Rectal smooth muscle tissue (tissue), 1 donor: ENCODE measurements around the gene PIGN.

ENCODE experiments used
- H3K27ac ChIP-seq: one replicate; pipeline ENCODE4 v1.7.0; 2013; ENCODE audit warnings: low read depth, low read length, inconsistent platforms
- H3K27me3 ChIP-seq: one replicate; pipeline ENCODE4 v1.7.0; 2013; ENCODE audit warnings: low read length; ENCODE audit not compliant: control insufficient read depth, insufficient read depth
- H3K36me3 ChIP-seq: one replicate; pipeline ENCODE4 v1.7.0; 2013; ENCODE audit warnings: low read length; ENCODE audit not compliant: control insufficient read depth, insufficient read depth
- H3K4me1 ChIP-seq: one replicate; pipeline ENCODE4 v1.7.0; 2013; ENCODE audit warnings: low read length; ENCODE audit not compliant: control insufficient read depth, insufficient read depth
- H3K4me3 ChIP-seq: one replicate; pipeline ENCODE4 v1.7.0; 2013; ENCODE audit warnings: low read length
- H3K9ac ChIP-seq: one replicate; pipeline ENCODE4 v1.7.0; 2013; ENCODE audit warnings: low read length

Gene PIGN

DNA sequence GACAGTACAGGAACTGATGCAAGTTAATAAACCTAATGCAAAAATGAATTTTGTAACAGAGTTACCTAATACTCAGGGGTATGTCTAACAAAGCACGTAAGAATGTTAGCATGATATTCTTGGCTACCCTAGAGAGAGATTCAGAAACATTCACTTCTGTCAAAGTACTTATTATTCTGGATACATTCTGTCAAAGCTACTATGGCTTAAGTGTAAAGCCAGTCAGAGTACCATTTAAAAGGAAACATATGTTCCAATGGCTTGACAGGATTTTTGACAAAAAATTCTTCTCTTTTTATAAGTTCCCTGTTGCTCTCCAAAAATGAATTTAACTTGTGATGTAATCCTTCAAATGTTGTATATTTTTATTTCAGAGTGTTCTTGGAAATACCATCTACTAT lies 85.5 kb downstream of the PIGN start:
- Histone ChIP-seq H3K9ac (no peak overlapping the region), H3K4me1 (no peaks in the 10 kb centered on the region), H3K4me3 (no peak overlapping the region), H3K27me3 (no peaks in the 10 kb centered on the region), H3K27ac (no peak overlapping the region), H3K36me3 (peaks cover 2% of the 10 kb centered on the region)

DNA sequence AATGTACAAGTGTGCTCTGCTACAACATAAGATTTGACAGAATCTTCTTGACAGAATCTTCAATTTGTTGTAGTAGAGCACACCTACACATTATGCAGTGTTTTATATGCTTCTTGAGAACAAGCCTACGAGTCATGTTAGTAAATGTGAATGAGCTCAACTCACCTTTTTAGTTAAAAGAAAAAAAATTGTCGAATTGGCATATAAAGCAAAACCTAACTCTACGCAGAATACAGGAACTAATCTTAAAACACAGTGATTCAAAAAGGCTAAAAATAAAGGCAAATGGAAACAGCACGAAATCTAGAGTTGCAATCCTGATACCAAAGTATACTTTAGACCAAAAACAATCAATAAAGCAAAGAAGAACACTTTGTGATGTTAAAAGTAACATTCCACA lies 87.9 kb downstream of the PIGN start:
- no peaks in the 10 kb centered on the region for H3K27me3 ChIP-seq
- H3K4me3 ChIP-seq = no peak overlapping the region
- H3K36me3 ChIP-seq = peaks cover 2% of the 10 kb centered on the region

DNA sequence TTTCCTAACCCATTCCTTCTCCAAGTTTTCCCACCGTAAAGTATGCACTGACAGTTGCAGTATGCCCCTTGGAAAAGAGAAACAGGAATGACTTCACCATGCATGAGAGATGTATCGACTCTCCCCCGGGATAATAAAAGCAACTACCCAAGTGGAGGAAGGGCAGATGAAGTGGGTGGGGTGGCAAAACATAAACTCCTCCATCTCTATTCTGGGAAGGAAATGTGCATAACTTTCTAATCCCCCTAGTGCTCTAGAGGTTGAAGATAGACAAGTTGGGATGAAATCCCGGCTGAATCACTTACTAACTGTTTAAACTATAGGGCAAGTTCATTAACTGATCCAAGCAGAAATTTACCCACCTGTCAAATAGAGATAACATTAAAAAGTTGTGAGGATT lies 89.2 kb downstream of the PIGN start:
- Histone ChIP-seq H3K36me3 (peaks cover 2% of the 10 kb centered on the region), H3K4me3 (no peak overlapping the region), H3K27ac (no peak overlapping the region), H3K4me1 (no peaks in the 10 kb centered on the region), H3K27me3 (no peaks in the 10 kb centered on the region), H3K9ac (no peak overlapping the region)

More for the DNA sequence above, 87.9 kb downstream of the PIGN start:
- H3K27ac ChIP-seq = no peak overlapping the region
- H3K9ac ChIP-seq = no peak overlapping the region
- no peaks in the 10 kb centered on the region for H3K4me1 ChIP-seq

DNA sequence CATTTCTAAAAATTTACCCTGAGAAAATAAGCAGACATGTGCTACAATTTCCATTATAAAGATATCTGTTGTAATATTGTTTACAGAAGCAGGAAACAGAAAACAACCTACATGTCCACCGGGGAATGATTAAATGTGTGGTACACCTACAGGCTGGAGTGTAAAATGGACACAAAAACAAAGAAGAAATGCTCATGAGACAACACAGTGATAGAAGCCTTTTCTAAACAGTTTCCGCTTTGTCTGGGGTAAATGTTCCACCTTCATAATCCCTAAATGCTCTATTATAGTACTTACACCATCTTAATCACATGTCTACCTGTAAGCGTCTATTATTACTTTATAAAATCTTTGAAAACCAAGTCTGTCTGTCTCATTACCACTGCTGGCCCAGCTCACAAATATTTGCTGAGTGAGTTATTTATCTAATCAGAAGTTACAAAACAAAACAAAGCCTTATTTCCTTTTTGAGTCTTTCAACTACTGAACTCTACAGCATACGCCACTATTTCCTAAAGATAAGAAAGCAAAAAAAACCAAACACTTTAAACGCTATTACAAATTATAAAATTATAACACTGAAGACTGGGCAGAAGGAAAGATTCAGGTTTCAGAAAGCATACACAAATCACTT lies 95.3 kb downstream of the PIGN start:
- H3K27ac ChIP-seq = no peak overlapping the region
- H3K4me1 ChIP-seq = no peaks in the 10 kb centered on the region
- H3K9ac ChIP-seq = no peak overlapping the region

DNA sequence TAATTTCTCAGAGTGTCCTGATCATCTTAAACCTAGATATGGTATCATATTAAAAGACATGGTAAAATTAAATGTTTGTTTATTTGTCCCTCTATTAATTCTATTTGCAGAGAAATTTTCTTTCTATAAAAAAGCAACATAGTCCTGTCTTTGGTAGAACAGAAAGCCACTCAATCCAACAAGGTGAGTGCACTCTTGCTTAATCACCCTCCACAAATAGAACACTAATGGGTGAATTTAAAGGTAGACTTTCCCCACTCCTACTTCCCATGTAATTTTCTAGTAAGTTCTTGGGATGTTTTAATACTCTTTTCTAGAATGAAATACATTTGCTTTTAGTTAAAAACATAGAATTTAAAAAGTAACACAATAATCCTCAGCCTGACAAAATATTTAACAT lies 97.7 kb downstream of the PIGN start:
- Histone ChIP-seq H3K4me3 (no peak overlapping the region), H3K36me3 (peaks cover 5% of the 10 kb centered on the region), H3K9ac (no peak overlapping the region), H3K4me1 (no peaks in the 10 kb centered on the region), H3K27me3 (no peaks in the 10 kb centered on the region), H3K27ac (no peak overlapping the region)

More for the DNA sequence above, 95.3 kb downstream of the PIGN start:
- no peaks in the 10 kb centered on the region for H3K27me3 ChIP-seq
- H3K36me3 ChIP-seq = peaks cover 5% of the 10 kb centered on the region
- no peak overlapping the region for H3K4me3 ChIP-seq

DNA sequence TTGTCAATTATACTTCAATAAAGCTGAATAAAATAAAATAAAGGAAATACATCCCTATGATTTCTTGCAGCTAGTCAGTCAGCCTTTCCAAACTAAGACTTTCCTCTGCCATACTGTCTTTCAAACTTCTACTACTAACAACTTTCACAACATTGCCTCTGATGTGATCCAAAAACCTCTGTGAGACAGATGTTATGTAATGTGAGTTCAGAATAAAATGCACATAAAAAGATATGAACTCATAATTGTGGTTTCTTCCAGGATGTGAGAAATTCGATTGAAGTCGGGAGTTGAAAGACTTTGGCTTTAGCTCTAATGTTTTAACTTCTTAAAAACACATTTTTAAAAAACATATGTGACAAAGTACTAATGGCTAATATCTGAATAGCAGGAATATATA lies 98.7 kb downstream of the PIGN start:
- no peak overlapping the region for H3K27ac ChIP-seq
- H3K36me3 ChIP-seq = peaks cover 5% of the 10 kb centered on the region

DNA sequence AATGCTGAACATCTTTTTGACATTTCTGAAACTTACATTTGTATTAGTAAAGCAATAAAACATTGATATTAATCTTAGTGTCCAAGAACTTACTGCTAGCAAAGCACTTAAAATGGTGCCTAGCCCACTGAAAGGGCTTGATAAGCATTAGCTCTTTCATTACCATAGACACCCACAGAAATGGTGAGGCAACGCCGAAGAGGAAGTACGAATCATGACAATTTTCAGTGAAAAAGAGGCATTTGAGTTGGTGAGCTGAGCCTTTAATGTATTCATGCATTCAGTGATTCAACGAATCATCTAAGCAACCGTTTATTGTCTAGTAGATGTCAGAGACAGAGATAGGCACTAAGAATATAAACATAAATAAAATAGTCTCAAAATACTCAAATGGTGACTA lies 101.1 kb downstream of the PIGN start:
- H3K4me1 ChIP-seq = no peaks in the 10 kb centered on the region
- no peak overlapping the region for H3K27ac ChIP-seq
- no peak overlapping the region for H3K4me3 ChIP-seq
- no peak overlapping the region for H3K9ac ChIP-seq
- no peaks in the 10 kb centered on the region for H3K27me3 ChIP-seq
- H3K36me3 ChIP-seq = peaks cover 5% of the 10 kb centered on the region

More for the DNA sequence above, 98.7 kb downstream of the PIGN start:
- H3K27me3 ChIP-seq = no peaks in the 10 kb centered on the region
- no peak overlapping the region for H3K4me3 ChIP-seq
- no peak overlapping the region for H3K9ac ChIP-seq
- no peaks in the 10 kb centered on the region for H3K4me1 ChIP-seq

DNA sequence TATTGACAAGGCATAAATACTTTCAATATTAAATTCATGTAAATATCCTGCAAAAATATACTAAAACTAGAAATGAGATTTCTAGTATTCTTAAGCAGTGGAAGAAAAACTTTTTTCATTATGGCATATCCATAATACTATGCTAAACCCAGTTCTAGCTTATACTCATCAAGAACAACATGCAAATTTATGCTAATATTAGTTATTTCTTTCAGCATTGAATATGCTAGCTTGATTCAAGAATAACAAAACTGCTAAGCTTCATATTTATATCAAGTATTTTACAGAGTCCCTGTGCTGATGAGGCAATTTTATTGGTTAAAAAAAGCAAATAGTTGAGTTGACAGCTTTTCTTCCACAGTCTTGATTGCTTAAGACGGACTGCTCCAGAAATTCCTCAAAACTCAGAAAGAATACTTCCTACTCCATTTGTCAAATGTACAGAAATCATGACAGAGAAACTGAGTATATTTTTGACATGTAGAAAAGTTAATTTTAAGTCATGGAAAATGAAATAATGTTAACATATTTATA lies 105.0 kb downstream of the PIGN start:
- Histone ChIP-seq H3K27ac (no peak overlapping the region), H3K36me3 (no peaks in the 10 kb centered on the region), H3K9ac (no peak overlapping the region), H3K4me1 (no peaks in the 10 kb centered on the region), H3K4me3 (no peak overlapping the region), H3K27me3 (no peaks in the 10 kb centered on the region)

DNA sequence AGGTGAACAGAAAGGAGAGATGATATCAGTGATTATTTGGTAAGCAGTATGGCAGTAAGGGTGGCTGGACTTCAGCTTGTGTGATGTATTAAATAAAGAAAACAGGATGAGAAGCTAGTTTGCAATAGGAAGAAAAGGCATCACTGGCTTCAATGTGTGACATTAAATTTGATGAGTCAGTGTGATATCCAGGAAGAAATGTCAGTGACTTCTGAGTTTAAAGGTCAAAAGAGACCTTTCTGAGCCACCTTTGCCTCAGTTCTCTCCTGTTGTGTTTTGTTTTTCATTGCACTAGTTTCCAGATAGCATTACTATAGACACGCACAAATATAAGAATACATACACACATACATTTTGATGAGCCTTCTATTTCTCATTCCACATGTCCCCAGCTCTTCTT lies 105.6 kb downstream of the PIGN start:
- H3K4me3 ChIP-seq = no peak overlapping the region
- H3K4me1 ChIP-seq = no peaks in the 10 kb centered on the region
- H3K36me3 ChIP-seq = no peaks in the 10 kb centered on the region
- H3K9ac ChIP-seq = no peak overlapping the region
- H3K27me3 ChIP-seq = no peaks in the 10 kb centered on the region
- H3K27ac ChIP-seq = no peak overlapping the region

DNA sequence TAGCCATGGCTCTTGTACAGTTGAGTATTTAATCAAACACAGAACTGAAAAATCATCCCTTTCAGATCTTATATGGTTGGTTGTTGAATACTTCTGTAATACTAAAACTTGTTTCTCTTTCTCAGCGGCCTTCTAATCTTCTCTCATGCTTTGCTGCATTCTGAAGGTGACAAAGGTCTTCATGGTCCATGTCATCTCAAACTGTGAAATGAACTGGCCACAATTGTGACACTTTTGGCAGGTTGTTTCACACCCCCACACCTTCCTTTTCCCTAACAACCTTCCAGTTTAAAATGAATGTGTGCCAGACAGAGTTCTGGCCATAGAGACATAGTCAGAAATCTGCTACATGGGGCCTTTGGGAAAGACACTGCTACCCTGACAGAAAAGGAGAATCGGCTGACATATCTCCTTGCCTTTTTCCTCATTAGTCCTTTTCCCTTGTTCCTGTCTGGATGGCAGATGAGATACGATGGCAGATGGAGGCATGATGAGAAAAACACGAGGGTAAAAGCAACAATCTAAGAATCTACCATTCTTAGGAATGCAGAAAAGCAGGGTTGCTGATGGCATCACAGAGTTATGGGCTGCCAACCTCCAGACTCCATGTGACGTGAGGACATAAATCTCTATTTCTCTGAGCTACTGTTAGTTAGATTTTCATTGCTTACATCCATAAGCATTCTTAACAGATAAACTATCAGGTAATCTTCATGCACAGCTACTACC lies 106.5 kb downstream of the PIGN start:
- no peaks in the 10 kb centered on the region for H3K27me3 ChIP-seq
- H3K4me1 ChIP-seq = no peaks in the 10 kb centered on the region
- no peaks in the 10 kb centered on the region for H3K36me3 ChIP-seq
- H3K9ac ChIP-seq = no peak overlapping the region
- H3K4me3 ChIP-seq = no peak overlapping the region
- H3K27ac ChIP-seq = no peak overlapping the region

DNA sequence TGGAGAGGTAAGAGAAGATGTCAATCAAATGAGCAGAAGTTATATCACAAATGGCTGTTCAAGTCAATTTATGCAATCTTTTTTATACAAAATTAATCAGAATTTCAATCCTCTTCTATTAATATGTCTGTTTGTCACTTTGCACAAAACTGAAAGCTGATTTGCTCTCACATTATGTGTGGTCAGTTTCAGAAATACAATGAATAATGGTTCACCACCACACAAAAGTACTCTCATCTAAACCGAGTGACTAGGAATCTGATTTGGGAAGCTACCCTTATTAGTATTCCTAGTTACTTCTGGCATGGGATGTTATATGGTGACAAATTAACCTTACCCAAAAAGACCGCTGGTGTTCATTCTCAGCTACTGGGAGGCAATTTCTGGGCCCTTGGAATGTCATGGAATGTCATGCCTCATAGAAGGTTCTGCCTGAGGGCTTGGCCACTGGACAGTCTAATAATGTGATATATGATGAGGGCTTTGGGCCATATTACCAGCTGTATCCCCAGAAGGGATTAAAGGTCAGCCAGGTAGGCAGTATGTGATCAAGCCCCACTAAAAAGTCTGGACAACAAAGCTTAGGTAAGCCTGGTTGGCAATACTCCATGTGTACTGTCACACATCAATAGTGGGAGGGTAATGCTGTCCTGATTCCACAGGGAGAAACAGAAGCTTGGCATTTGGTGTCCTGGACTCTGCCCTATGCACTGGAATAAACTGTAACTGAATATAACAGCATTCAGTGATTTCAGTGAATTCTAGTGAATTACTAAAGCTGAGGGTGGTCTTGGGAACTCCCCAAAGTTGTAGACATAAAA lies 113.2 kb downstream of the PIGN start:
- no peak overlapping the region for H3K4me3 ChIP-seq
- H3K9ac ChIP-seq = no peak overlapping the region
- H3K27ac ChIP-seq = no peak overlapping the region
- no peaks in the 10 kb centered on the region for H3K36me3 ChIP-seq
- H3K27me3 ChIP-seq = no peaks in the 10 kb centered on the region
- no peaks in the 10 kb centered on the region for H3K4me1 ChIP-seq

DNA sequence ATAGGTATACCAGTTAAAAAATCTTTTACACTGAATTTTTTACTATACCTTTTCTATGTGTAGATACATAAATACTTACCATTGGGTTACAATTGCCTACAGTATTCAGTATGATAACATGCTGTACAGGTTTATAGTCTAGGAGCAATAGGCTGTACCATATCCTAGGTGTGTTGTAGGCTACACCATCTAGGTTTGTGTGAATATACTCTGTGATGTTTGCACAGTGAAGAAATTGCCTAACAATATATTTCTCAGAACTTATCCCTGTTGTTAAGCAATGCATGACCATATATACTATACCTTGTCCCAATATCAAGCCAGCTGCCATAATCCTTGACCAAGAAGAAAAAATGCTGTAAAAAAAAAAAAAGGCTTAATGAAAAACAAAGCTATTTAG lies 114.5 kb downstream of the PIGN start:
- H3K4me3 ChIP-seq = no peak overlapping the region
- no peaks in the 10 kb centered on the region for H3K27me3 ChIP-seq
- no peaks in the 10 kb centered on the region for H3K36me3 ChIP-seq

More for the DNA sequence above, 114.5 kb downstream of the PIGN start:
- Histone ChIP-seq H3K27ac (no peak overlapping the region), H3K9ac (no peak overlapping the region), H3K4me1 (no peaks in the 10 kb centered on the region)
